Renal cortical epithelial cell (primary cell): Measurements from ENCODE around the gene TIRAP. TPM values are rescaled to one million over a fixed set of nuclear protein-coding genes. Genes with fewer than 3 reads are reported as not detected.
A peak's percentile ranks its signal among the peaks of the same experiment; 100 is the strongest.
"Not testable (repeated sequence)": the region's sequence is repeated elsewhere in the genome, so short reads cannot be mapped to it uniquely, and the experiment has no call there.

Source experiments
- DNase-seq: peaks from one replicate; pipeline ENCODE4 v3.0.0-alpha.2; 2011; ENCODE audit warnings: low read depth
- total RNA-seq: library from RNA; depleted of rRNA; stranded (reverse); fragments of >200 nt; gene quantifications from 2 replicates; pipeline ENCODE4 v1.2.3, GENCODE V29; 2014

TIRAP gene
- total RNA-seq, 1 donor from 2014 or later = 5.1 TPM

DNA sequence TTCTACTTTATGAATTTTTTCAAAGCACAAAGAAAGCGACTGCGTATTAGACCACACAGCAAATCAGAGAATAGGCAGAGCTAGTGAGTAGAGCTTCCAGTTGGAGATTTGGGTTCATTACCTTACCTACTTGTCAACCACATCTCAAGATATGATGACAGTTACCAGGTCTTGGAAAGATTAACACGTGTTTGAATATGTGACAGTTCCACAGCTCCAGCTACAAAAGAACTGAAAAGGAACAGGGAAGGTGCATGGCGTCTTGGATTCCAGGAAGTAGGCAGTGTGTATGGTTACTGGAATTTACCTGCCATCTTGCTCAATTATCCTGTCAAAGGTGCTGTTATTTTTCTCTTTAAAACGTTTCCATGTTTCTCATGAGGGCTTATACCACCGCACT lies 5.3 kb downstream of the TIRAP start:
- DNase-seq = no peak

DNA sequence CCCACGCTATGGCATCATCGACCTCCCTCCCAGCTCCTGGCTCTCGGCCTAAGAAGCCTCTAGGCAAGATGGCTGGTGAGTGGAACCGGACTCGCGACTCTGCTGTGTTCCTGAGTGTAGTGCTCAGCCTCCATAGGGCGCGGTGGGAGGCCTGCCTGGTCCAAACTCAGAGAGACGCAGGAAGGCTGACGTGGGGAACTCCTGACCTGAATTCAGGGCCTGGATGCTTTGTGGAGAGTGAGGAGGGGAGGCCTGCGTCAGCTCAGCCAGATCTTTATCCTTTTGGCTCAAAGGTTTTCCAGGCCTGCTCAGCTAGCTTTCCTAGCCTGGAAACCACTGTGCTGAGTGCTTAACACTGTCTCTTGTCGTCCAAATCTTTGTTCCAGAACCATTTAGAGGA lies 8.0 kb downstream of the TIRAP start:
- no peak for DNase-seq

DNA sequence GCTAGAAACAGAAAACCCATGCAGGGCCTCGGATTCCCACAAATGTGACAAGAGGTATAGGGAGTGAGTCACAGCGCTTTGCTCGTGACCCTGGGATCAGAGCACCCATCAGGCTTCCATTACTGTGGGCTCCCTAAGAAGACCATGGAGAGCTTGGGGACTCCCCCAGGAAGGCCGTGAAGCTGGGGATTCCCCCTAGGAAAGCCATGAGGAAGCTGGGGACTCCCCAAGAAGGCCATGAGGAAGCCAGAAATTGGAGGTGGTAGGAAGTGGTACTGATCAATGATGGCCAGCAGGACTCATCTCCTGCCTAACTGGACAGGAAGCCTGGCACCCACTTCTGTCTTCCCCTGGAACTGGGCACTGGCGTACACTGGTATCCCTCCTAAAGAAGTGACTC lies 10.8 kb downstream of the TIRAP start:
- DNase-seq = no peak

DNA sequence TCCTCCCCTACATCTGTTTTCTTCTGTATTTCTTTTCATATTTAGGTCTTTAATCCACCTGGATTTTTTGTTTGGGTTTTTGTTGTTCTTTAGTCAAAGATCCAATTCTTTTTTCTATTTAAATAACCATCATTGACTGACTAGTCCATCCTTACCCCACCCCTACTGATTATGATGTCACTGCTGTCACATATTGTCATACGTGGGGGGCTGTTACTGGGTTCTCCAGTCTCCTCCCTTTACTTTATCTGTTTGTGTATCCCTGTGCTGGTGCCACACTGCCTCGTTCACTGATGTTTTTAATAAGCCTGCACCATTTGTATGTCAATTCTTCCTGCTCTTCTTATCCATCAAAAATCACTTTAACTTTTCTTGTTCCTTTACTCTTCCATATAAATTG lies 14.1 kb downstream of the TIRAP start:
- DNase-seq = no peak

DNA sequence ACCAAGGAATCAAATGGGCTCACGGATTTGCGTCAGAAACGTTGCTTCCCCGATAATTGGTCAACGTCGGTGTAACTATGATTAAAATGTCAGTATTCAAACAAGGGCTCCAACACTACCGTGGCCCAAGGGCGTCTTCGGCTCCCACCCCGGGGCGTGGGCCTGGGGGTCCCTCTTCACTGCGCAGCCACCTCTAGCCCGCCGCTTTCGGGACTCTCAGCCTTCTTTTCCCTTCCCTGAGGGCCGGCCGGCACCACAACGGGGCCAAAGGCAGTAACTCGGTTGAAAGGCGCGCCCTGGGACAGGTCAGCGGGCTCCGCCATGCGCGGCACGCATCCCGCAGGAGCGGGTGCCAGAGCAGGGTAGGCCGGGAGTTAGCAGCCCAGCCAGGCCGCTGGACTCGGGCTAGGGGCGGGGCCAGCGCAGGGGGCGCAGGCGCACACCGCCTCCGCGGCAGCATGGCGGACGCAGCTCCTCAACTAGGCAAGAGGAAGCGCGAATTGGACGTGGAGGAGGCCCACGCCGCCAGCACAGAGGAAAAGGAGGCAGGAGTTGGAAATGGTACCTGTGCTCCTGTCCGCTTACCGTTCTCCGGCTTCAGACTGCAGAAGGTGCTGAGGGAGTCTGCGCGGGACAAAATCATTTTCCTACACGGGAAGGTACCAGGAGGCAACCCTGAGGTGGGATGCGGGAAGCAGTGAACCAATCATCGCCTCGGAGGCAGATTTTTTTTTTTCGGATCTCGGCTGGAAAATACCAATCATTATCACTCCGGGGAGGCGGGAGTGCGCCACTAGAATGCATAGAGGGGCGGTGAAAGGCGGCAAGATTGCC lies 20.9 kb downstream of the TIRAP start, which contains the start of gene DCPS:
Gene DCPS, plus strand, starts transcription at position 438 of the 834 bp plus-strand sequence. Its CDS starts 21 bp downstream, at position 459.
- peak; percentile 71 for DNase-seq

DNA sequence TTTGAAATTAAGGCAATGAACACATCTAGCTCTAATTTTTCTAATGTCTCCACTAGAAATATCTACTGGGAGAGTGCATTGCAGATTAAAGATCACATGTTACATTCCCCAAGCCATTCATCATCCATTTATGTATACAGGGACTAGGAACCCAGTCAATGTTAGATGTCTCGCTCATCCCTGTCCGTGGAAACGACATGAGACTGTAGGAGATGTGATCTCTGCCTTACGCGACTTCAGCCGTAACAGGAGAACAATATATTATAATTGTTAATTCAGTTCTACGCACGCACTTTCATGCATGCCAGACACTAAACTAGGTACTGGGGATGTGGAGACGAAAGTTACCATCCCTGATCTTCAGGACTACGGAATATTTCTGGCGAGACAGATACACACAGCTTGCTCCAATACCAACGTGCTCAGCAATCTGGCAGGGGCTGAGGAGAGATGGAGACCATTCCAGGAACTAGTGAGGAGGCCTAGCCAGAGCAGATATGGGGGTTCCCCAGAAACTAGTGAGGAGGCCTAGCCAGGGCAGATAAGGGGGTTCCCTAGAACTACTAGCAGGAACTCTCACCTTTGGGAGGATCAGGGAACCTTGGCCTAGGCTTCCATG lies 21.7 kb downstream of the TIRAP start:
- DNase-seq = no peak

DNA sequence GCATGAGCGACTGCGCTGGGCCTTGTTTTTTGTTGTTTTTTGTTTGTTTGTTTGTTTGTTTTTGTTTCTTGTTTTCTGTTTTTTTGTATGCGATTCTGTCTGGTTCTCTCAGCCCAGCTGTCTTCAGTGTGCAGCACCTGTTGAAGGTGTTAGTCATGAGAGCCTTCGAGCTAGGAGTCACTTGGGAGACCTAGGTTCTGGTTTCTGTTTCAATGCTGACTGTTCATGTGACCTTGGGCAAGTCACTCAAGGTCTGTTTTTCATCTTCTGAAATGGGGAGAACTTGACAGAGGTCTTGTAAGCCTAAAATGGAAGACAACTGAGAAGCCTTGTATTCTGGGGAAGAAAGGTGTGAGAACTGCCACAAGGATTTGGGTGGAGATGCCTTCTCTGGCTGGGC lies 22.8 kb downstream of the TIRAP start:
- DNase-seq = no peak

DNA sequence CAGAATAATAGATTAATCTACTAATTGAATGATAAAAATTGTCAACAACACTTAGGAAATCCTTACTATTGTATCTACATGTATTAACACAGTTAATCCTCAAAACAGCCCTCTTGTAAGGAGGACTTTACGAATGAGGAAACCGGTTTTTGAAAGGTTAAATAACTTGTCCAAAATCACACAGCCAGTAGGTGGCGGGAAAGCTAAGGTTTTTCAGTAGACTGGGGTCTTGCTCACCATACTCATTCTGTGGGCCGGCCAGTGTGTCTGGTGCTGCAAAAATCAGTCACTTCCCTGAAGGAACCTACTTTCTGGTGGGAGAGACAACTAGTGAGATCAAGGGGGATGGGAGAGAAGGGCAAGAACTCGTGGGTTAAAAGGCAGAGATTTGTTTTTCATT lies 24.8 kb downstream of the TIRAP start:
- peak; percentile 33 for DNase-seq

DNA sequence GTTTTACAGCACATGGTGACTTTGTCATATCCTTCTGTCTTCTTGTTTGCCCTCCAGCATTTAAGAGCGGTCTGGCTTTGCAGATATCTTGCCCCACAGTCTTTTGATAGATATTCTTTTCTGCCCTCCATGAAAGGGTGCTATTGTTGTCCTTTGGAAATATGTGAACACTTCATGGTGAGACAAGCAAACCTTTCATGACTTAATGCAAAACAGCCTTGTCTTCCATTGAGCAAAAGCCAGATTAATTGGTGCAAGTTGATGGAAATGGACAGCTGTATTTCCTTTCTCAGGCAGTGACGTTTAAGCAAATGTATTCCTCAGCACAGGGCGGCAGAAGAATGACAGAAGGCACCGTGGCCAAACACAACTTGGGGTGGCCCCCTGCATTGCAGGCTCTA lies 25.4 kb downstream of the TIRAP start:
- DNase-seq = no peak

DNA sequence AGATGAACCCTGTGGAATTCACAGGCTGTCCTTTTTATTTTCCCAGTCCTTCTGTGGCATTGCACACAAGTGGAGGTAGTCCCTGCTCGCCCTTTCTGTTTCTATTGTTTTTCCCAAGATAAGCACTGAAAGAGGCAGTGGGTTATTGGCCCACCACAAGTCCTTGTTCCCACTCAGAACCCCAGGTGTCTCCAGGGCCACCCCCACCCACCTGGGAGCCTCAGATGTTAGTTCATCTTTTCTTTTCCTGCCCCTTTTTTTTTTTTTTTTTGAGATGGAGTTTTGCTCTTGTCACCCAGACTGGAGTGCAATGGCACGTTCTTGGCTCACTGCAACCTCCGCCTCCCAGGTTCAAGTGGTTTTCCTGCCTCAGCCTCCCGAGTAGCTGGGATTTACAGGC lies 25.9 kb downstream of the TIRAP start:
- DNase-seq = not testable (repeated sequence)

DNA sequence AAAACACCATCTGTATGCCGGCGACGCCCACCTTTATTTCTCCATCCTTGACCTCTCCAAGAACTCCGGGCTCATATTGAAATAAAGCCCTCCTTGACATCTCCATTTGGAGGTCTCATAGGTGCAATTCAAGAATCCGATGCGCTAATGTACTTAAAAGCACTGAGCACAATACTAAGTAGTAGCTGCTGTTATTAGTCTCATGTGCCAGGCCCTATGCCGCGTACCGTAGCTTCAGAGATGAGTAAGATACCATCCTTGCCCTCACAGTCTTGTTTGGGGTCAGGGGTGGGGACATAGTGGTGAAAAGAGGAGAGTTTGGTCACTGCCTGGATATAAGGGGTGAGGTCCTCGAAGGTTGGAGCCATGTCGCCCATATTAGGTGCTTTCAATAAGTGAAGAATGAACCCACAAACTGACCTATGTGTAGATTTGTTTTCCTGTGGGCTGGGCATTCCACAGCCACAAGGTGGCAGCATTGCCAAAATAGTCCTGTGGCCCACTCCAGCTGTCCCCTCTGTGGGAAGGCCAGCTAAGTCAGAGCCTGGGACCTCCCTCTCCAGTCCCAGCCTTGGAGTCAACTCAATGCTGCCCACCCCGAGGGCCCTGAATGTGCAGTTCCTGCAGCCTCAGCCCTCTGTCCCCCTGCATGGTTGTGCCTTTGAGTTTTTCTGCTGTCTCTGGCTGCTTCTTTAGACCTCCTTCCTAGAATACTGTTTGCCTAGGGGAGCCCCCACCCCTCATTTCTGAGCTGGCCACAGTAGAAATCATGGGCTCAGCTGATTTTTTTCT lies 27.5 kb downstream of the TIRAP start:
- peak; percentile 51 for DNase-seq

DNA sequence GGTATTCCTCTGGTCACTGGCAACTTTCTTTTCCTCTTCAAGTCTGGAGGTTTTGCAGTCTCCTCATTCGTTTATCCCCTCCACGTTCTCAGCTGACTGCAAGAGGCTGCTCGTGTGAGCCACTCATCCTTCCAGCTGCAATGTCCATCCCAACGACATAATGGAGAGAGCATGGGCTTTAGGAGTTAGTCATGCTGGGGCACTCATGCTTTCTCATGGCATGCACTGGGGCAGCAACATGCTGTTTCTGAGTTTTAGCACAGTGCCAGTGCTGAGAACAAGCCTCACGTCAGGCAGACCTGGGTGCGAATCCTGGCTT lies 28.1 kb downstream of the TIRAP start:
- no peak for DNase-seq

DNA sequence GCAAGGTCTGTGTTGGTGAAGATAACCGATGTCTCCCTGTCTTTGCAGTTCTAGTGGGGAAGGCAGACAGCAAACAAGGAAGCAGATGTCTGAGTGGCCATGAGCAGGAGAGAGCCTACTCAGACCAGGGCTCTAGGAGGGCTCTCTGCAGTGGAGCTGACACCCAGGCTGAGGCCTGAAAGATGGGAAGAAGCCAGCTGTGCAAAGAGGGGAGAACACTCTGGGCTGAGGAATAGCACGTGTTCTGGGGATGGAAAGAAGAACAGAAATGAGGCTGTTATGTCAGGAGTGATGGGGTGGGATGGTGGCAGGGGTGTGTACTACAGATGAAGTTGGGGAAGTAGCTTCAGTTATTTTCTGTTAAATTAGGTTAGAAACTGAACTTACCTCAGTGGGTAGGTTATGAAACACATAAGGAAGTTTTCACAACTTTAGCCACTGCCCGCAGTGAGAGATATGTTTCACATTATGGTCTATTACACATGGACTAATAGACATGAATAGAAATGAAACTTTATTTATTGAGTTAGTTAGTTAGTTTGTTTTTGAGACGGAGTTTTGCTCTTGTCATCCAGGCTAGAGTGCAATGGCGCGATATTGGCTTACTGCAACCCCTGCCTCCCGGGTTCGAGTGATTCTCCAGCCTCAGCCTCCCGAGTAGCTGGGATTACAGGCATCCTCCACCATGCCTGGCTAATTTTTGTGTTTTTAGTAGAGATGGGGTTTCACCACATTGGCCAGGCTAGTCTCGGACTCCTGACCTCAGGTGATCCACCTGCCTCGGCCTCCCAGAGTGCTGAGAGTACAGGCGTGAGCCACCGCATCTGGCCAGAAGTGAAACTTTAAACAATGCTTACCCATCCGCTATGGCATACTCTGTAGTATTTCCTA lies 28.8 kb downstream of the TIRAP start:
- no peak for DNase-seq

DNA sequence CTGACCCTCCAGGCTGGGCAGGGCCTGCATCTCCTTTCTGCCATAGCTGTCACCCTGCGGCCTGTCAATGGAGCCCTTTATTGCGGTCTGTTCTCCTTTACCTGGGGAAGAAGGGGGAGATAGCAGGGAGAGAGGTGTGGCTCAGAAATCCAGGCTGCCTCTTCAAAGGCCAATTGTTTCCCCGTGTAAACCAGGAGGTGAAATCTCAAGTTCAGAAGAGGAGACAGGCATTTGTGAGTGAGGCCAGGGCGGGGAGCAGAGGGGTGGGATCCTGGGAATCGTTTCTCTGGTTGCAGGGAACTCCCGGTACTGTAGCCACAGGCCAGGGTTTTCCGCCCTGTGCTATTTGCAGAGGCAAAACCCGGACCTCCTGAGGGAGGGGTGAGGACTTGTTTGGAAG lies 30.1 kb downstream of the TIRAP start:
- no peak for DNase-seq

DNA sequence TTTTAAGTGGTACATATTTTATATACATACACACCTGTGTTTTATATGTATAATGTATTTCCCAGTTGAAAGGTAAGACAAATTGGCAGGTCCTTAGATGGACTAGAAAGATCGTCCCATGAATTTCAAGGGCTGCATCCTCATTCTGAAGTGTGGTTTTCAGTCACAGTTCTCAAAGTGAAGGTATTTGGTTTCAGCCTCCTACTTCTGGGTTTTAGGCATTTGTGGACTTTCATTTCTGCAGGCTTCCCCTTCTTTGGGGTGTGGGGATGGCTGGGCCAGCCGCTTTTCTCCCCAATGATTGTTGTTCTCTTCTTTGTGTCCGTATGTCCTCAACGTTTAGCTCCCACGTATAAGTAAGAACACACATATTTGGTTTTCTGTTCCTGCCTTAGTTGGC lies 30.9 kb downstream of the TIRAP start:
- no peak for DNase-seq

DNA sequence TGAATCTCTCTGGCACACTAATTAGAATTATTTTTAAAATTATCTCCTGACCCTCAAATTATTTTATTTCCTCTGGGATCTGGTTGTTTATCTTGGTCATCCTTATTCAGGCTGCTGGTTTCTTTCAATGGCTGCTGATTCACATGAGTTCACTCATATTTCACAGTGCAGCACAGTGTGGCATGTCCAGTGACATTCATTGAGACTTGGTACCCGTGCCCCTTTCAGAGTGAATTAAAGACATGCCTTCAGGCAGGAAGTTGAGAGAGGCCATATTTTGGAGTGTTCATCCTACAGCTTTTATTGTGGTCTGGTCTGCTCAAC lies 34.5 kb downstream of the TIRAP start:
- no peak for DNase-seq

DNA sequence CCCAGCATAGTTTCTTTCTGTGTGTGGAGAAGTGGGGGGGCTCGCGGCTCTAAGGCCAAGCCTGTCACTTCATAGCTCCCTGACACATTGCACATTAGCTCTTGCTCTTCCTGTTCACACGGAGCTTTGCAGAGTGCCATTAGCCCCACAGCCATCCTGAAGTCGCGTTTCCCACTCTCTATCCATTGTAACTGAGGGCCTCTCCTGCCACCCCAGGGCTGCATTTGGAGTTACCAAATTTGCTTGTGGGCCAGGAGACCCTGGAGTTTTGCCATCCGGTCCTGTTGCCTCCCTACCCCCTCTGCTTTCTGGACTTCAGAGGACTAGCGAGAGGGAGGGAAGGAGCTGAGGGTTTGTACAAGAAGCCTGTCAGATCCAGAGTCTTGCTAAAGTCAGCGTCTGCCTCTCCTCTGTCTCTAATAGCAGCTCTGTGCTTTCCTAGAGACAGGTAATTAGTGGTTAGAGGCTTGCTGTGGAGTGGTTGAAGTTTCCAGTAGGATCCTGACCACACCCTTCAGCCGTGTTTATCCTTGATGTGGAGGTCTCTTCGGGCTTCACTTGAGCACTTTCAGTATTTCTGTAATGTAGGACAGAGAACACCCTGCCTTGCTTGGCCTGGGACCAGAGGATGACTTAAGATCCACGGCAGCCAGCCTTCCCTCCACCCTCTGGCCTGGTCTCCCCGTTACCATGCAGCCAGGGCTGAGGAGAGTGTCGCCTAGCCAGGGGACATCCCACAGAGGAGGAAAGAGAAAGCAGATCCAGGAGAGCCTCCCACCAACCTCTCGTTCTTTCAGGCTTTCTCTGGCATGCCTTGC lies 35.1 kb downstream of the TIRAP start:
- peak; percentile 52 for DNase-seq

DNA sequence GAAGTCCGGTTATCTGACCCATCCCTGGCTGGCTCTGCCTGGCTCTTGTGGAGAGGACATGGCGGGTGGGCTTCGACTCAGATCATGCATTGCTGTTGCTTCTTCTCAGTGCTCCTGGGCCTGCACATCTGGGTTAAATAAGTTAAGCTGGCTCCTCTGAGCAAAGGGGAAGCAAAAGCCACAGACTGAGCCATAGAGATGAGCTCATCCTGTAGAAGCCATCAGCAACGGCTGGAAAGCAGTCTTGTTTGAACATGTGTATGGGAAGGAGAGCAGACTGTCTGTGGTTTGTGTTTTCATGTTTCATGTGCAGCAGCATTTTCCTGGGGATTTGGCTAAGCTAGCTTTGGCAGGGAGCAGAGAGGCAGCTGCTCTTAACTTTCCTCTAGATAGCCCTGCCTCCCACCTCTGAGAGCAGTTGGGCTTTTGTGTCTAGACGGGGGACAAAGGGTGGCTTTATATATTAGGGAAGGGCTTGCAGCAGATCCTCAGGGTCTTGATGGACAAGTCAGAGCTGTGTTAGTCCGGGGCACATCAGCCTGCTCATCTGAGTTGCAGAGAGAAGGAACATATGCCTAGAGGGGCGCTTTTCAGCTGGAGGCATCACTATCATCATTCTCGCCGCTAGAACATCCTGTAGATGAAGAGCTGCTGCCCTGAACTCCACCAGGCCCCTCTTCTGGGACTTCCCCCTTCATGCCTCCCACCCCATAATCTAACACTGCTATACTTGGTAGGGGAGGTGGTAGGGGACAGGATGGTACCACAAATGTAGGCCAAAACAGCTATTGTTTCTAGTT lies 35.9 kb downstream of the TIRAP start:
- DNase-seq = peak; percentile 45

DNA sequence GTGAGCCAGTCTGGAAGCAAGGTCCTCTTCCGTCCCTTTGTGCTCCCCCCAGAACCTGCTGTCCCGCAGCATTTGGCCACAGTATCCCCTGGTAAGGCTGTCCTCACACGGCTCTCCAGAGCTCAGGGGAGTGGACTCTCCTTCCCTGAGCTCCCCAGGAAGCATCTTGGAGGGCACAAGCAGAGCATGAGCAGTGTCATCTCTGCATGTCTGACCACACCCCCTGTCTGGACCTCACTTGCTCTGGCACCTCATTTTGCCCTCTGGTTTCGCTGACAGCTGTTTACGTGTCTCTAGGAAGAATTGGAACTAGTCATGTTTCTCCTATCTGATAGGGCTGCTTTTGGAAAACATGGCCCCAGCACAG lies 36.5 kb downstream of the TIRAP start:
- no peak for DNase-seq

DNA sequence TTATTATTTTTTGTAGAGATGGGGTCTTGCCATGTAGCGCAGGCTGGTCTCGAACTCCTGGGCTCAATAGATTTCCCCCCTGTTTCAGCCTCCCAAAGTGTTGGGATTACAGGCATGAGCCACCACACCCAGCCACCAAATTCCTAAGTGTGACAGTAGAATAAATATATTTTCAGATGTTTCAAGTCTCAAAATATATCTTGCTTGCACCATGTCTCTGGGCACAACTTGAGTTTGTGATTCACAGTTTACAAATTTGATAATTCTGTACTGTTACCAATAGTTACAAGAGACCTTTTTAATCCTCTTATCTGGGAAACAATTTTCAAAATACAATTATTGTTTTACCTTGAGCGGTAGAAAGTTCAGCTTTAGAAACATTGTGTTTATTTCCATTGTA lies 40.1 kb downstream of the TIRAP start:
- DNase-seq = no peak
